Psoas muscle (tissue), 8 donors: ENCODE data around the gene LYZL6. TPM values are rescaled to one million over a fixed set of nuclear protein-coding genes. Genes with fewer than 3 reads are reported as not detected.

ENCODE experiments used
- ATAC-seq, 4 donors: fragments of 200-7000 bp; cut with Tn5 transposase; one replicate each; pipeline ENCODE4 v1.9.1; 2020; ENCODE audit warnings: moderate library complexity in 3 of 4, mild to moderate bottlenecking in 2 of 4
- DNase-seq, 2 donors: peaks; one replicate each; pipeline ENCODE4 v3.0.0-alpha.2; 2020
- H3K27ac ChIP-seq: fragments of 200-600 bp; one replicate; pipeline ENCODE4 v1.8.0; 2022
- H3K27me3 ChIP-seq, 3 donors: fragments of 200-600 bp in 1 of 3; one replicate each; pipeline versions ENCODE4 v1.6.1 to v1.8.0; 2013 to 2022; ENCODE audit warnings: low read length in 2 of 3, mild to moderate bottlenecking in 2 of 3, moderate library complexity in 1 of 3; ENCODE audit not compliant: insufficient read depth in 3 of 3
- H3K36me3 ChIP-seq, 2 donors: fragments of 200-600 bp in 1 of 2; one replicate each; pipeline versions ENCODE4 v1.6.1 to v1.8.0; 2013 to 2022; ENCODE audit warnings: low read depth in 1 of 2, mild to moderate bottlenecking in 1 of 2, moderate library complexity in 1 of 2; ENCODE audit not compliant: insufficient read depth in 1 of 2
- H3K4me1 ChIP-seq: fragments of 200-600 bp; one replicate; pipeline ENCODE4 v1.8.0; 2022
- H3K4me3 ChIP-seq: fragments of 200-600 bp; one replicate; pipeline ENCODE4 v1.8.0; 2022; ENCODE audit warnings: mild to moderate bottlenecking
- H3K9me3 ChIP-seq: fragments of 200-600 bp; one replicate; pipeline ENCODE4 v1.8.0; 2022
- WGBS, 3 donors: extraction: QIAGEN DNeasy Blood & Tissue Kit; methylation state at CpG; one replicate each; pipeline versions ENCODE4 v1.1.6 to v1.1.7; 2013; 5-methylcytosine and 5-hydroxymethylcytosine counted together
- intact Hi-C, 2 donors: fragments of 100-400 bp; cut with DNase I; formaldehyde crosslinking; loops; one replicate each; pipeline versions ENCODE4 v1.11.0 to v1.14.2; 2022
- polyA plus RNA-seq, 3 donors: library from polyadenylated mRNA; stranded (reverse); fragments of 200-250 nt; gene quantifications; one replicate each; pipeline ENCODE4 v1.2.3, GENCODE V29; 2013
- total RNA-seq, 4 donors: library from RNA; stranded (reverse); fragmentation: NEBNext Ultra II Directional in 2 of 4; extraction: Animal tissue kit (Norgen Biotek cat#: 25700) in 2 of 4; gene quantifications; one replicate each; pipeline versions ENCODE4 v1.2.1 to v1.2.4, GENCODE V29; 2021 to 2023
- TF ChIP-seq, protein P1 (sequence below): fragments of 200-600 bp; IDR thresholded peaks from one replicate; pipeline ENCODE4 v1.8.0; 2022; ENCODE audit warnings: antibody characterized with exemption
- donor health status: healthy with polysubstance abuse.
- donor health status: DM: no; HTN: no; CAD: no; lungs with moderate emphysema.
- donor health status: Bipolar disorder and iron deficiency.
- donor health status: healthy.
- donor health status: DM: yes; HTN: yes; CAD: no.
- donor health status: DM: no; HTN: no; CAD: no.
- donor health status: DM: no; HTN: no; CAD: no.
- donor health status: DM: yes; HTN: yes; CAD: no.

The LYZL6 gene
- total and polyA plus RNA-seq, 7 donors = not detected

DNA sequence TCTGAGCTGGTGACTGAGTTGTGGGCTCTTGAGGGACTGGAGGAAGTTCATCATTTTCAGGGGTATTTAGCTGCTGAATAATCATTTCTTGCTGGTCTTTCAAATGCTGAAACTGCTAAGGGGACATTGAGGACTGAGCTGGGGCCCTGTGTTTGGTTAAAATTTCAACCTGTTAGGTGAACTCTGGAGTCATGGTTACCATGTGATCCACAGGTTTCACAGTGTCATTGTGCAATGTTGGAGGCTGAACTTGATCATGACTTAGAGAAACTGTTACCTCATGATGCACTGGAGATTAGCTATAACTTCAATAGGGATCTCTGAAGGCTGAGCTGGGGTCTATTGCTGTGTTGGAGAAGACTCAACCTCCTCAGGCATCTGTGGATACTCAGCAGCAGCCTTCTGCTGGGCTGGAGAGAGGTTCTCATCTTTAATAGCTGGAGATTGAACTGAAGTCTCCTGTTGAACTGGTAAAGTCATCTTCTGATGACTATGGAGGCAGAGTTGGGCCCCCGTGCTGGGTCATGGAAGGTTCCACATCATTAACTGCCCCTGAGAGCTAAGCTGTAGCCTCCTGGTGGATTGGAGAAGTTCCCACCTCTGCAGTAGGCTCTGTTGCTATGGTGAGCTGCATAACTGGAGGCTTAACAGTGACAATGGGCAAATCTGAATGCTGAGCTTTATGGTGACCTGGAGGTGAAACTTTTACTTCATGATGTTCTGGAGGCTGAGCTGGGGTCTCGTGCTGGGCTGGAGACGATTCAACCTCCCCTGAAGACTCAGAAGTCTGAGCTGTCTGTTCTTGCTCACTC, 28.2 kb downstream of the LYZL6 start:
- TF ChIP-seq, protein P1, sequence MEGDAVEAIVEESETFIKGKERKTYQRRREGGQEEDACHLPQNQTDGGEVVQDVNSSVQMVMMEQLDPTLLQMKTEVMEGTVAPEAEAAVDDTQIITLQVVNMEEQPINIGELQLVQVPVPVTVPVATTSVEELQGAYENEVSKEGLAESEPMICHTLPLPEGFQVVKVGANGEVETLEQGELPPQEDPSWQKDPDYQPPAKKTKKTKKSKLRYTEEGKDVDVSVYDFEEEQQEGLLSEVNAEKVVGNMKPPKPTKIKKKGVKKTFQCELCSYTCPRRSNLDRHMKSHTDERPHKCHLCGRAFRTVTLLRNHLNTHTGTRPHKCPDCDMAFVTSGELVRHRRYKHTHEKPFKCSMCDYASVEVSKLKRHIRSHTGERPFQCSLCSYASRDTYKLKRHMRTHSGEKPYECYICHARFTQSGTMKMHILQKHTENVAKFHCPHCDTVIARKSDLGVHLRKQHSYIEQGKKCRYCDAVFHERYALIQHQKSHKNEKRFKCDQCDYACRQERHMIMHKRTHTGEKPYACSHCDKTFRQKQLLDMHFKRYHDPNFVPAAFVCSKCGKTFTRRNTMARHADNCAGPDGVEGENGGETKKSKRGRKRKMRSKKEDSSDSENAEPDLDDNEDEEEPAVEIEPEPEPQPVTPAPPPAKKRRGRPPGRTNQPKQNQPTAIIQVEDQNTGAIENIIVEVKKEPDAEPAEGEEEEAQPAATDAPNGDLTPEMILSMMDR = no peak
- no peaks in the 10 kb centered on the region for H3K9me3 ChIP-seq
- DNase-seq = no peak
- WGBS, 3 donors = 75 to 80% (median 79%) methylated on average over 3 of the region's 3 CpGs
- no peaks in the 10 kb centered on the region for H3K36me3 ChIP-seq
- no peak overlapping the region for H3K27ac ChIP-seq
- H3K27me3 ChIP-seq = no peaks in the 10 kb centered on the region
- intact Hi-C loops = no loop called here
- H3K4me1 ChIP-seq = no peaks in the 10 kb centered on the region
- no peak overlapping the region for H3K4me3 ChIP-seq
- no peak for ATAC-seq

DNA sequence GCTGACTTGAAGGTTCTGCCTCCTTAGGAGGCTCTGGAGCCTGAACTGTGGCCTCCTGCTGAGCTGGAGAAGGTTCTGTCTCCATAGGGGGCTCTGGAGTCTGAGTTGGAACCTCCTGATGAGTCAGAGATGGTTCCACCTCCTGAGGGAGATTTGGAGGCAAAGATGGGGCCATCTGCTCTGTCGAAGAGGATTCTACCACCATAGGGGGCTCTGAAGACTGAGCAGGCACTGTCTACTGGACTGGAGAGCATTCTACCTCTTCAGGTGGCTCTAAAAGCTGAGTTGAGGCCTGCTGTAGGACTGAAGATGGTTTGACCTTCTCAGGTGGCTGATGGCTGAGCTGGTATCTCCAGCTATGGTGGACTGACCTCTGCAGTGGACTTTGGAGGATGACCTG, 29.2 kb downstream of the LYZL6 start:
- DNase-seq = no peak
- Histone ChIP-seq H3K4me3 (no peak overlapping the region), H3K4me1 (no peaks in the 10 kb centered on the region), H3K27me3 (no peaks in the 10 kb centered on the region), H3K9me3 (no peaks in the 10 kb centered on the region), H3K36me3 (no peaks in the 10 kb centered on the region), H3K27ac (no peak overlapping the region)
- TF ChIP-seq, protein P1 = no peak
- ATAC-seq = no peak
- intact Hi-C loops = no loop called here
- WGBS, 3 donors = 87 to 90% (median 89%) methylated on average over 1 of the region's 1 CpG

DNA sequence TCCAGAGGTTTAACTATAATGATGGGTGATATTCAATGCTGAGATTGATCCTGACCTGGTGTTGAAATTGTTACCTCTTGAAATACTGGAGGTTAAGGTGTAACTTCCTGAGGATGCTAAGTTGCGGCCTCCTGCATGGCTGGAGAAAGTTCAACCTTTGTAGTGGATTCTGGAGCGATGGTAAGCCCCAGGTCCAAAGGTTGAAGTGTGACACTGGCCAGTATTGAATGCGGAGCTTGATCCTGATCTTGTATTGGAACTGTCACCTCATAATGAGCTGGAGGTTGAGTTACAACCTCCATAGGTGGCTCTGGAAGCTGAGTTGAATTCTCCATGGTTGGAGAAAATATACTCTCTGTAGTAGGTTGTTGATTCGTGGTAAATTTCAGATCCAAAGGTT, 29.9 kb downstream of the LYZL6 start:
- 82 to 92% (median 87%) methylated on average over 4 of the region's 4 CpGs for WGBS, 3 donors
- Histone ChIP-seq H3K27me3 (no peaks in the 10 kb centered on the region), H3K36me3 (no peaks in the 10 kb centered on the region), H3K4me3 (no peak overlapping the region), H3K4me1 (no peaks in the 10 kb centered on the region), H3K27ac (no peak overlapping the region), H3K9me3 (no peaks in the 10 kb centered on the region)
- intact Hi-C loops = no loop called here
- DNase-seq (no peak), ATAC-seq (no peak)
- TF ChIP-seq, protein P1 = no peak

DNA sequence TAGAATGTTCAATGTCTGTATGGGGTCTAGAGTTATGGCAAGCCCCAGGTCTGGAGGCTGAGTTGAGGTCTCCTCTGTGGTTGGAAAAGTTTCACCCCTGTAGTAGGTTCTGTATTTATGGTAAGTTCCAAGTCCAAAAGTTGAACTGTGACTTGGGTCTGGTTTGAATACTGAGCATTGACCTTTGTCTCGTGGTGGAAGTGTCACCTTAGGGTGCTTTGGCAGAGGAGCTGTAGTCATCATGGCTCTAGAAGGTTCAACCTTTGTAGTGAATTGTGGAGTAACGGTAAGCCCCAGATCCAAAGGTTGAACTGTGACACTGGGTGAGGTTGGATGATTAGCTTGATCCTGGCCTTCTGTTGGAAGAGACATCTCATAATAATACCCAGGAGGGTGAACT, 30.6 kb downstream of the LYZL6 start:
- Histone ChIP-seq H3K4me1 (no peaks in the 10 kb centered on the region), H3K4me3 (no peak overlapping the region), H3K9me3 (no peaks in the 10 kb centered on the region), H3K27me3 (no peaks in the 10 kb centered on the region), H3K27ac (no peak overlapping the region), H3K36me3 (no peaks in the 10 kb centered on the region)
- DNase-seq = no peak
- TF ChIP-seq, protein P1 = no peak
- 76 to 84% (median 83%) methylated on average over 2 of the region's 2 CpGs for WGBS, 3 donors
- ATAC-seq = no peak
- intact Hi-C loops = no loop called here
